ENCODE data around the gene TBC1D16.

TBC1D16 gene

DNA sequence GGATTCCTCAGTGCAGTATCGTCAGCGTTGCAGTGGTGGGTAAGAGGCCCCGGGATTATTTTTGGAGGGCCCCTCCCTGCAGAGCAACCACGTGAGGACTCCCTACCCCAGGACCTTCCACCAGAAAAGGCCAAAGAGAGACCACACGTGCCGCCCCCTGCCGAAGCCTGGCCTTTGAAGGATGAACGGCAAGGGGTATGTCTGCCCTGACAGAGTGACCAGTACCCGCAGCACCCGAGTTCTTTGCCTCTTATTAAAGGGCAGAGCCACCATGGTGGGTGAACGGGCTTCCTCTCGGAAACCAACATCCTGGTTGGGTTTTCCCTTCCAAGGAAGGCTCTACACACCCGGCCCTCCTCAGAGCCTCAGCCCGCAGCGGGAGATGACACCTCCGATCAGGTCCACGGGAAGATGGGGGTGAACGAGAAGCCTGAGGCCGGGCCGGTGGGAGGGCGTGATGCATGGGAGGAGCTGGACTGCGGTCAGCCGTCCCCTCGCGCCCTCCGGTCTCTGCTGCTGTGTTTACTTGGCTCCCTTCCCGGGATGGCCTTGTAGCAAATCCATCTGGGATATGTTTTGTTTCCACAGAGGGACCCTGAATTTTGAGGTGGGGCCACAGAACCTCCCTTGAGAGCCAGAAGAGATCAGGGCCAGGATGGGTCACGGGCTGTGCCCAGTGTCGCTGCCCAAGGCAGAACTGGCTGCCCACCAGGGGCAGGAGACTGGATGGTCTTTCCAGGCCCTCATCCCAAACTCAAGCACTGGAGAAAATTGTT is 49.1 kb downstream of the TBC1D16 start:
- Histone ChIP-seq H3K4me1 (ENCODE audit: insufficient read depth, low read length) (peaks cover 22% of the 10 kb centered on the region), H3K9me3 (ENCODE audit: control insufficient read depth, insufficient read depth, low read length) (no peaks in the 10 kb centered on the region), H3K36me3 (ENCODE audit: insufficient read depth, low read length) (no peaks in the 10 kb centered on the region; the same call in 1 of the 2 replicates), H3K9ac (ENCODE audit: low read depth, low read length) (no peak overlapping the region)

DNA sequence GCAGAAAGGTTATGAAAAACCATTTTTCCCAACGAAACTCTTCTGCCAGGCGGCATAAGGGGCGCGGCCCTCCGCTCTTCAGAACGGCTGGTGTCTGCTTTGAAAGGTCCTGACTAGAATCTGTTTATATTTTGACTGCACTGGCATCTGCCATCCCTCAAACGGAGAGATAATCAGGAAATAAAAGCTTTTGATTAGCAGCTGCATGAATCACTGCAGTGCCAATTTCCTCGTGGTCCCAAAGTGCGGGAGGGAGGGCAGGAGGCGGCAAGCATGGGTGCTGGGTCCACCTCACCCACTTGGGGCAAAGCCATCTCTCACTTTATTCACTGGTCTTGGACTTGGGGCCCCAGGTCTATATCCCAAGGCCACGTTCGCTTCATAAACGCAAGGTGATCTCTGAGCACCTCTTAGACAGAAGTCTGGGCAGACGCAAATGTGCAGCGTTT is 49.7 kb downstream of the TBC1D16 start:
- no peaks in the 10 kb centered on the region; the same call in 1 of the 2 replicates for H3K36me3 ChIP-seq (ENCODE audit: insufficient read depth, low read length)
- no peaks in the 10 kb centered on the region for H3K9me3 ChIP-seq (ENCODE audit: control insufficient read depth, insufficient read depth, low read length)
- H3K4me1 ChIP-seq (ENCODE audit: insufficient read depth, low read length) = peaks cover 17% of the 10 kb centered on the region
- no peak overlapping the region for H3K9ac ChIP-seq (ENCODE audit: low read depth, low read length)

DNA sequence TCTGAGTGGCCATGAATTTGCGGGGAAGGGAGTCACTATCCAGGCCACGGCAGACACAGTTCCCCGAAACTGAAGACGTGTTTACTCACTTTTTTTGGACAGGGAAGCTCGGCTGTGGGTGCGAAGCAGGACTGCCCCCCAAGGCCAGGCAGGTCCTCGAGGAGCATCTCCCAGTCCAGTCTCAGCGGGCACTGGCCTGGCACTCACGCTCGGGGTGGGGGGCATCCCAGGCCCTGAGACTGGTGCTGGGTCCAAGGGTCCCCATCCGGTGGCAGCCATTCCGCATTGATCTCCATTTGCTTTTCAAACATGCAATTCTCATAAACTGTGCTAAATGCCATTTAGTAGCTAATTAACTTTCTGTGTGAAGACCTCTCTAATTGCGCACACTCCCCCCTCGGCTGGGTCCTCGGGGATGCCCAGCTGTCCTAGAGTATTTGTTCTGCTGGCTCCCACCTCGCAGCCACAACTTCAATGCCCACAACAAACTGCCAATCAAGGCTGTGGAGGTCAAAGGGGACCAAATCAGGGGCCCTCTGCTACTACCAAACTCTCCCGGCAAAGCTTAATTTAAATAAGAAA is 50.2 kb downstream of the TBC1D16 start:
- H3K4me1 ChIP-seq (ENCODE audit: insufficient read depth, low read length) = peaks cover 13% of the 10 kb centered on the region

DNA sequence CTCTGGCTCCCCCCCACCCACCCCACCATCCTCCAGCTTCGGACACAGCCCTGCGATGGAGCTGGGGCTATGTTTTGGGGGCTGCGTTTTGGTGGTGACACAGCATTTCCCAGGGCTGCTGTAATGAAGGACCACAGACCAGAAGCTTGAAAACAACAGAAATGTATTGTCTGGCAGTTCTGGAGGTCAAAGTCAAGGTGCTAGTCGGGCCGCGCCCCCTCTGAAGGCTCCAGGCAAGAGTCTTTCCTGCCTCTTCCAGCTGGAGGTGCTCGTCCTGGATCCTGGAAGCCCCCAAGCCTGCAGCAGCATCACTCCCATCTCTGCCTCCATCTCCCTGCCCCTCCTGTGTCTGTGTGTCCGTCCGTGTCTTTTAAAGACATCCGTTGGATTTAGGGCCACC is 50.8 kb downstream of the TBC1D16 start:
- no peak overlapping the region for H3K9ac ChIP-seq (ENCODE audit: low read depth, low read length)
- H3K4me1 ChIP-seq (ENCODE audit: insufficient read depth, low read length) = peaks cover 13% of the 10 kb centered on the region

More for the DNA sequence above, 50.2 kb downstream of the TBC1D16 start:
- Histone ChIP-seq H3K36me3 (ENCODE audit: insufficient read depth, low read length) (no peaks in the 10 kb centered on the region; the same call in 1 of the 2 replicates), H3K9me3 (ENCODE audit: control insufficient read depth, insufficient read depth, low read length) (no peaks in the 10 kb centered on the region), H3K9ac (ENCODE audit: low read depth, low read length) (no peak overlapping the region)

DNA sequence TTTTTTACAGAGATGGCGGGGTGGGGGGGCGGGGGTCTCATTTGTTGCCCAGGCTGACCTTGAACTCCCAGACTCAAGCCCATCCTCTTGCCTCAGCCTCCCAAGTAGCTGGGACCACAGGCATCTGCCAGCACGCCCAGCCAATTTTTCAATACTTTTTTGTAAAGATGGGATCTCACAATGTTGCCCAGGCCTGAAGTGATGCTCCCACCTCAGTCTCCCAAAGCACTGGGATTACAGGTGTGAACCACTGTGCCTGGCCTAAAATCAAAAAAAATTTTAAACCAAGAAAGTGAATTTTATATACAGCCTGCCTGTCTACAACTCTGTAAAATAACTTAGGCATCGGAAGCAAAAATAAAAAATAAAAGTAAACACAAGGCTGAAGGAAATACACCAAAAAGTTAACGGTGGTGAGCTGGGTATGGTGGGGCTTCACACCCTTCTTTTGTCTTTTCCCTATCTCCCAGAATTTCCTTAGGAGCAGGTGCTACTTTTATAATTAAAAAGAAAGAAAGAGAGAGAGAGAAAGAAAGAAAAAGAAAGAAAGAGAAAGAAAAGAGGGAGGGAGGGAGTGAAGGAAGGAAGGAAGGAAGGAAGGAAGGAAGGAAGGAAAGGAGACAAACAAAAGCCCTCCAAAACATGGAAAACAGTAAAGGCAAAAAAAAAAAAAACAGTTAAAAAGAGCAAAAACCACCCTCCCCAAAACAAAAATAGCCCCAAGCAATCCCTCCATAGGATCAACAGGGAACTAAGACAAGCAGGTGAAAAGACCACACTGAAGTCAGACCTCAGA is 51.4 kb downstream of the TBC1D16 start:
- H3K9ac ChIP-seq (ENCODE audit: low read depth, low read length) = no peak overlapping the region
- no peaks in the 10 kb centered on the region for H3K9me3 ChIP-seq (ENCODE audit: control insufficient read depth, insufficient read depth, low read length)
- peaks cover 11% of the 10 kb centered on the region for H3K4me1 ChIP-seq (ENCODE audit: insufficient read depth, low read length)
- no peaks in the 10 kb centered on the region; the same call in 1 of the 2 replicates for H3K36me3 ChIP-seq (ENCODE audit: insufficient read depth, low read length)

More for the DNA sequence above, 50.8 kb downstream of the TBC1D16 start:
- Histone ChIP-seq H3K9me3 (ENCODE audit: control insufficient read depth, insufficient read depth, low read length) (no peaks in the 10 kb centered on the region), H3K36me3 (ENCODE audit: insufficient read depth, low read length) (no peaks in the 10 kb centered on the region; the same call in 1 of the 2 replicates)

DNA sequence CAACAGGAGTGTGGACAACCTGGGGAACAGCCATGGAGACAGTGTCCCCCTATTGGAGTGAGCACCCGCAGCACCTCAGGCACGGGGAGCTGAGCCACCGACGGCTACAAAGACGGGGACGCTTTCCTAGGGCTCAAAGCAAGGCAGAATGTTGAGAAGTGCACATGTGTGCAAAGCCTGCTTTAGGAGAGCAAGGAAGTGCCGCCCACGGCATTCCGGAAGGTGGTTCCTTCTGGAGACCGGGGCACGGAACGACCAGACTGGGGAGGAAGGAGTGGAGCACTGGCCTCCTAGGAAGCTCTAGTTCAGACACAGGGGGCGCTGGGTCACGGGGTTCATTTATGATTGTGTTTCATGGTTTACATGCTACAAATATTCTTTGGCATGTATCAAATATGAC is 52.2 kb downstream of the TBC1D16 start:
- H3K4me1 ChIP-seq (ENCODE audit: insufficient read depth, low read length) = peaks cover 8% of the 10 kb centered on the region; the same call in 1 of the 2 replicates
- no peaks in the 10 kb centered on the region for H3K9me3 ChIP-seq (ENCODE audit: control insufficient read depth, insufficient read depth, low read length)
- H3K36me3 ChIP-seq (ENCODE audit: insufficient read depth, low read length) = no peaks in the 10 kb centered on the region; the same call in 1 of the 2 replicates
- no peak overlapping the region for H3K9ac ChIP-seq (ENCODE audit: low read depth, low read length)

DNA sequence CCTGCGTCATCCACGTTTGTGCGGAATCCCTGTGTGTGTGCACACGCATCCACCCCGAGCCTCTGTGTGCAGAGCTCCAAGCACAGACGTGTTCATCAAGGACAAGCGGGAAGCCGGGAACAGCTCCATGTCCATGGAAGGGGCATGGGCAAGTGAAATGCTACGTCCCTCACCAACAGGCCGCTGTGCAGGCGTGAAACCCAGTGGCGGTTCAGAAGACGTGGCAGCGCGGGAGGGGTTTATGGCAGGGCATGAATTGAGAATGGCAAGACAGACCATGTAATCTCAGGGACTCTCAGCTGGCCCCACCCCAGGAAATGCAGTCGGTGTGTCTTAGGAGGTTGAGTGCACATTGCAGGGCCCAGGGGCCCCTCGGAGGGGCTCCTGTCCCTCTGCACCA is 52.7 kb downstream of the TBC1D16 start:
- Histone ChIP-seq H3K4me1 (ENCODE audit: insufficient read depth, low read length) (peaks cover 7% of the 10 kb centered on the region; the same call in 1 of the 2 replicates), H3K36me3 (ENCODE audit: insufficient read depth, low read length) (no peaks in the 10 kb centered on the region; the same call in 1 of the 2 replicates), H3K9ac (ENCODE audit: low read depth, low read length) (no peak overlapping the region), H3K9me3 (ENCODE audit: control insufficient read depth, insufficient read depth, low read length) (no peaks in the 10 kb centered on the region)

DNA sequence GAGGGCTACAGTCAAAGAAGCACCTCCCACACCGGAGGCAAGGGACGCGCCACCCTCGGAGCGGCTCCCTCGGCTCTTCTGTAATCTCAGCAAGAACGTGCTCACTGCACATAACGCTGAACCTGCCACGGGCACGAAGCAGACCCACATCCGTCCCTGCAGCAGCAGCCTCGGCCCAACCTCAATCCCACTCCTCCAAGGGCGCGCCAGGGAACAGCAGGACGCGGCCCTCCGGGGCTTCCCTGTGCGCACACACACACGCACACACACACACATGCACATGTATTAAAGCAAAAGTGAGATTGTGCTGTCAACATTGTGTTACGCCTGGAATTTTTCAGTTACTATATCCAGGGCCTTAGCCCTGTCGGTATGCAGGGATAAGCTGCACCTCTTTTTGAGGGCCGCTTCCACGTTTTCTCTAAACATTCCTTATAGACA is 54.0 kb downstream of the TBC1D16 start:
- no peaks in the 10 kb centered on the region for H3K9me3 ChIP-seq (ENCODE audit: control insufficient read depth, insufficient read depth, low read length)
- no peak overlapping the region for H3K9ac ChIP-seq (ENCODE audit: low read depth, low read length)
- H3K36me3 ChIP-seq (ENCODE audit: insufficient read depth, low read length) = no peaks in the 10 kb centered on the region; the same call in 1 of the 2 replicates
- no peaks in the 10 kb centered on the region; the same call in 1 of the 2 replicates for H3K4me1 ChIP-seq (ENCODE audit: insufficient read depth, low read length)

DNA sequence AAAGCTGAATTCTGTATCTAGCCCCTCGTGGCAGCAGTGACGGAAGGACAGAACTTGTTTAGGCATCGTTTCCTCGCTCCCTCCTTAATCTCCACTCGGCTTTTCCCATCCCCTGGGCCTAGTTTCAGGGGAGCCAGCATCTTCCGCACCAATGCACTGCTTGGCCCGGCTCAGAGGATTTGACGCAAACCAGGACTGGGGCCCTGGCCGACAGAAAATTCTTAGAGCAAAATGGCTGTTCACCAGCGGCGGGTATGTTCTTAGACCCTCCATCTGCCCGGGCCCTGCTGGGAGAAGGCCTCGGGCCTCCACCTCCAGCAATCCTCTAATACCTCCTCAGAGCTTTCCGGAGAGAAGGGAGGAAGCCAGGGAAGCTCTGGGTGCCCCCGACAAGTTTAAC is 54.6 kb downstream of the TBC1D16 start:
- H3K4me1 ChIP-seq (ENCODE audit: insufficient read depth, low read length) = no peaks in the 10 kb centered on the region; the same call in 1 of the 2 replicates
- no peaks in the 10 kb centered on the region for H3K9me3 ChIP-seq (ENCODE audit: control insufficient read depth, insufficient read depth, low read length)
- H3K36me3 ChIP-seq (ENCODE audit: insufficient read depth, low read length) = no peaks in the 10 kb centered on the region; the same call in 1 of the 2 replicates
- no peak overlapping the region for H3K9ac ChIP-seq (ENCODE audit: low read depth, low read length)

DNA sequence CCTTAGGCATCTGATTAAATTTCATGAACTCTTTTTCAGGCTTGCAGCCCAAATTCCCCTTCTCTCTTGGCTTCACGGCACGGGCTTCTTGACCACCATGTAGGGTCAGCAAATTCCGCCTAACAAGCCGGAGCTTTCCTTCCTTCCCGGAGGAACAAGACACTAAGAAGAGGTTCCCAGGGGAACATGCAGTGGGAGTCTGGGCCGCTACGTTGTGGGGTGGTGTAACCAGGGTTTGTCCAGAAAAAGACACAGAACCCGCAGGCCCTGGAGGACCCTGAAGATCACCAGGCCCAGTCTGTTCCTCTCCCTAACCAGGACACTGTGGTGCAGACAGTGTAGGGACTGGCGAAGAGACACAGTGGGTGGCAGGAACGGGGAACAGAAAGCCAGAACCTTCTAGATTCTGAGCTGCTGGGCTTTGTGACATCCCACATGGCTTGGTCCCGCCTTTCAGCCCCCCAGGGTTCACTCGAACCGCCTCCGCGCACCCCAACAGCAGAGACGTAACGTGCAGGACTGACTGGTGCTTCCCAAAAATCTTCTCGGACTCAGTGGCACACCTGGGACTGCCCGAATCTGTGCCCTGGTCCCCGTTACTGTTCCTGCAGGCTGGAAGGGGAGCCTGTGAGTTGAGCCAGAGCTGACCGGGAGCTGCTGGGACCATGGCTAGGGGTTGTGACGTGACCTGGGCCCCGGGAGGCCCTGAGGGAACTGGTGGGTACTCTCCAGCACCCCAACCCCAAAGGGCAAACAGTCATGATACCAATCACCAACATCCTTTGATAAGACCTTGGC is 55.2 kb downstream of the TBC1D16 start:
- no peaks in the 10 kb centered on the region for H3K9me3 ChIP-seq (ENCODE audit: control insufficient read depth, insufficient read depth, low read length)
- H3K9ac ChIP-seq (ENCODE audit: low read depth, low read length) = no peak overlapping the region
- no peaks in the 10 kb centered on the region; the same call in 1 of the 2 replicates for H3K4me1 ChIP-seq (ENCODE audit: insufficient read depth, low read length)
- no peaks in the 10 kb centered on the region; the same call in 1 of the 2 replicates for H3K36me3 ChIP-seq (ENCODE audit: insufficient read depth, low read length)

DNA sequence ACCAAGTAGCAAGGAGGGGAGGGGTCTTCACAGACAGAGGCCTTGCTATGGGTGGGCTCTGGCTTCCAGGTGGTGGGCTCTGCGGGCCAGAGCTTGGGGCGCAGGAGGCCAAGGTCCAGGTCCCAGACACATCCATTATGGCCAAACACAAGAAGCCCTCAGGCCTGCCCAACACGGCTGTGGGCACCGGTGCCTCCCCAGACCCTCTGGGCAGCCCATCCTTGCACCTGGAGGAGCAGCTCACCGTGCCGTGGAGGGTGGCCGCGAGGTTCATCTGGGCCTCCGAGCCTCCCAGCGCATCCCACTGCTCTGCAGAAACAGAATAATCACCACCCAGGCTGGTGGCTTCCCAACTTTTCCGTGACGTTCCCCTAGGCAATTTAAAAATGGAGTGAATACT is 55.9 kb downstream of the TBC1D16 start:
- Histone ChIP-seq H3K9ac (ENCODE audit: low read depth, low read length) (no peak overlapping the region), H3K4me1 (ENCODE audit: insufficient read depth, low read length) (no peaks in the 10 kb centered on the region; the same call in 1 of the 2 replicates), H3K36me3 (ENCODE audit: insufficient read depth, low read length) (no peaks in the 10 kb centered on the region; the same call in 1 of the 2 replicates), H3K9me3 (ENCODE audit: control insufficient read depth, insufficient read depth, low read length) (no peaks in the 10 kb centered on the region)

DNA sequence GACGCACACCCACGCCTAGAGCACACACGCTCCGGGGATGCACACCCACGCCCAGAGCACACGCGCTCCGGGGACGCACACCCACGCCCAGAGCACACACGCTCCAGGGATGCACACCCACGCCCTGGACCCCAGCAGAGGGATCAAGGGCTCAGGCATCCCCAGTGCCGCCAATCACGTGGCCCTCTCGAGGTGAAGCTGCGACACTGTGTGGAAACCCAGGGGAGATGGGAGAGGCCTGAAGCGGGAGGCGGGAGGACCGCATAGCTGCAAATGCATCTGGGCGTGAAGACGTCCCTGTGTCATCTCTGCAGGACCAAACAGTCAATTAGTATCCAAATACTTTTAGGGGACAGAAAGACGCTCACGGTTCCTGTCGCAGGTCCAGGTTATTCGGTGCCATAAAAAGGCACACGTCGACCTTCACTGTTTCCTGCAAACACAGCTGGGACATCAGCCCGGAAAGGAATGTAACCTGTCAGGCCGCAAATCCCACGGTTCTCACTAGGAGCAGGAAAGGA is 56.4 kb downstream of the TBC1D16 start:
- Histone ChIP-seq H3K9ac (ENCODE audit: low read depth, low read length) (no peak overlapping the region), H3K36me3 (ENCODE audit: insufficient read depth, low read length) (no peaks in the 10 kb centered on the region; the same call in 1 of the 2 replicates), H3K4me1 (ENCODE audit: insufficient read depth, low read length) (no peaks in the 10 kb centered on the region; the same call in 1 of the 2 replicates), H3K9me3 (ENCODE audit: control insufficient read depth, insufficient read depth, low read length) (no peaks in the 10 kb centered on the region)

DNA sequence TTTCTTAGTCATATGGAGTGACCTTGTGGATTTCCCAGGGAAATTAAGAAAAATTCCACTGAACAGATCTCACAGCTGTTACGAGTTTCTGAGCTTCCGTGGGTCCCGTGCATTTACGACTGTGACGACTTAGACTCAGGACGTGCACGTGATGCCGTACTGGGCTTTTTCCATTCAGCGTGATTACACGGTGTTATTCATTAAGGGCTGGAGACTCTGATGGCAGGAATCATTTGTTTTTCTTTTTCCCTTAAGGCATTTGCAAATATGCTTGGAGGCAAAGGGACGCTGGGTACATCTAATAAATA is 57.2 kb downstream of the TBC1D16 start:
- H3K9ac ChIP-seq (ENCODE audit: low read depth, low read length) = no peak overlapping the region
- no peaks in the 10 kb centered on the region for H3K9me3 ChIP-seq (ENCODE audit: control insufficient read depth, insufficient read depth, low read length)
- H3K4me1 ChIP-seq (ENCODE audit: insufficient read depth, low read length) = peaks cover 5% of the 10 kb centered on the region
- H3K36me3 ChIP-seq (ENCODE audit: insufficient read depth, low read length) = no peaks in the 10 kb centered on the region; the same call in 1 of the 2 replicates
